ENCODE measurements around the gene CCDC184.

GRCh38 chr12:48145981-48146380 is 37.5 kb upstream of the CCDC184 start:
- TF ChIP-seq, protein P1, sequence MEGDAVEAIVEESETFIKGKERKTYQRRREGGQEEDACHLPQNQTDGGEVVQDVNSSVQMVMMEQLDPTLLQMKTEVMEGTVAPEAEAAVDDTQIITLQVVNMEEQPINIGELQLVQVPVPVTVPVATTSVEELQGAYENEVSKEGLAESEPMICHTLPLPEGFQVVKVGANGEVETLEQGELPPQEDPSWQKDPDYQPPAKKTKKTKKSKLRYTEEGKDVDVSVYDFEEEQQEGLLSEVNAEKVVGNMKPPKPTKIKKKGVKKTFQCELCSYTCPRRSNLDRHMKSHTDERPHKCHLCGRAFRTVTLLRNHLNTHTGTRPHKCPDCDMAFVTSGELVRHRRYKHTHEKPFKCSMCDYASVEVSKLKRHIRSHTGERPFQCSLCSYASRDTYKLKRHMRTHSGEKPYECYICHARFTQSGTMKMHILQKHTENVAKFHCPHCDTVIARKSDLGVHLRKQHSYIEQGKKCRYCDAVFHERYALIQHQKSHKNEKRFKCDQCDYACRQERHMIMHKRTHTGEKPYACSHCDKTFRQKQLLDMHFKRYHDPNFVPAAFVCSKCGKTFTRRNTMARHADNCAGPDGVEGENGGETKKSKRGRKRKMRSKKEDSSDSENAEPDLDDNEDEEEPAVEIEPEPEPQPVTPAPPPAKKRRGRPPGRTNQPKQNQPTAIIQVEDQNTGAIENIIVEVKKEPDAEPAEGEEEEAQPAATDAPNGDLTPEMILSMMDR (IDR thresholded peaks at IDR 0.05): no peak
- no peak for TF ChIP-seq RELA (CRISPR knock-in tag; IDR thresholded peaks at IDR 0.05; ENCODE audit: borderline replicate concordance)

Data from WTC11 (cell line).